NCI-H187 (cell line): ENCODE data around the gene CLMP.
"Not testable (repeated sequence)": the region's sequence is repeated elsewhere in the genome, so short reads cannot be mapped to it uniquely, and the experiment has no call there.

Source experiments
- DNase-seq, 2 experiments: peaks; one replicate each; lab custom pipeline; 2025; lab: John Stamatoyannopoulos, UW

The CLMP gene

DNA sequence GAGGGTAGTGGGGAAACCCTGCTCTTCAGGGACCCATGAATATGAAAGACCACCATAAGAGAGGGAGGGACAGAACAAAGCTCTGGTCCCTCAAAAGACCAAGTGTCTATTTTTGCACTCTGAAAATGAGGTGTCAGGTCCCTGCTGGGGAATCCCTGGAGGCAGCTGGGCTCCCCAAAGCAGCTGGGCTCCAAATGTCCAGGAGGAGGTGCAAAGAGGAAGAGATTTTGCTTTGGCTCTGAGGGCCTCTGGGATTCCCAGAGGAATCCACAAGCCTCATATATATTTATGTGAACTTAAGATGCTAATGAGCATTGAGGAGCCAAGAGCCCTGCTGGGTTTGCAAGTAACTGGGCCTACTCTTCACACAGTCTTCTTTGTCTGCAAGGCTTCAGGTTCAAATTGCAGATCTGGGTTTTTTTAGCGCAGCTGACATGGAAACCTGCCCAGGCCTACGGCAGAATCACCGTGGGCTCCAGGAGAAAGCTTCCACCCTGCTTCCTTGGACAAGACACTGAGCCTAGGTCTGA is 26.0 kb downstream of the CLMP start:
- DNase-seq = no peak

DNA sequence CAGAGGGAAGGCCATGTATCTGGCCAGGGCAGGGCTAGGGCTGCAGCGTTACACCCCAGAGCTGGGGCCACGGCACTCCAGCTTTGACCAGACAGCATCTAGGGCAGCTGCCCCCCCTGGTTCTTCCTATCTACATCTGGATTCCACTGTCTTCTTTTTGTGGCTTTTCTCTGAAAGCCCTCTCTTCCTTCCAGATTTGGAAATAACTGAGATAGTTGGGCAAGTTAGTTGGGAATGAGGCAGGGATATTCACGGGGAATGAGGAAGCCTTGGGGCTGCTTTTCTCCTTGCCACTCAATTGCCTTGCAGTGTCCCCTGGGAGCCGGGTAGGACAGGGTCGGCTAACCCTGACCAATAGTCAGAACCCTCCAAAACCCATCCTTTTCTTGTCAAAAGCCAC is 26.8 kb downstream of the CLMP start:
- DNase-seq = no peak

DNA sequence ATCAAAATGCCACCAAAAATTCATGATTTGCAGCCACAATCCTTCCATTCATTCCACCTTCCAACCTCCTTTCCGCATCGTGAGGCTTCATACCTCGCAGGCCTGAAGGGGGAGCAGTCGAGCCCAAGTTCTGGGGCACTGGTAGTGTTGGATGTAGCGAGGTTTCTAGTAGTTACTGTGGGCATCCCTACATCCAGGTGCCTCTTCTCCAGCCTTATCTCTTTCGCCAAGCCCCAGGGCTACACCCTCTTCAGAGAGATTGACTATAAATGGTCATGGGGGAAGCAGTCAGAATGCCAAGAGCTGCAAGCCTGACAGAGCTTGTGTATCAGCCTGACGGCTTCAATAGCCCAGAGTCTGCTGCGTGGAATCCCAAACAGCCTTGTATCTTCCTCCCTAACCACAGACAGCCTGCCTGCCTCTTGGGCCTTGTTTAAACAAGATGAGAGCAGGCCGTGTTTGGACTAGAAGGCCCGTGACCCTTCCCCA is 28.9 kb downstream of the CLMP start:
- DNase-seq = no peak

DNA sequence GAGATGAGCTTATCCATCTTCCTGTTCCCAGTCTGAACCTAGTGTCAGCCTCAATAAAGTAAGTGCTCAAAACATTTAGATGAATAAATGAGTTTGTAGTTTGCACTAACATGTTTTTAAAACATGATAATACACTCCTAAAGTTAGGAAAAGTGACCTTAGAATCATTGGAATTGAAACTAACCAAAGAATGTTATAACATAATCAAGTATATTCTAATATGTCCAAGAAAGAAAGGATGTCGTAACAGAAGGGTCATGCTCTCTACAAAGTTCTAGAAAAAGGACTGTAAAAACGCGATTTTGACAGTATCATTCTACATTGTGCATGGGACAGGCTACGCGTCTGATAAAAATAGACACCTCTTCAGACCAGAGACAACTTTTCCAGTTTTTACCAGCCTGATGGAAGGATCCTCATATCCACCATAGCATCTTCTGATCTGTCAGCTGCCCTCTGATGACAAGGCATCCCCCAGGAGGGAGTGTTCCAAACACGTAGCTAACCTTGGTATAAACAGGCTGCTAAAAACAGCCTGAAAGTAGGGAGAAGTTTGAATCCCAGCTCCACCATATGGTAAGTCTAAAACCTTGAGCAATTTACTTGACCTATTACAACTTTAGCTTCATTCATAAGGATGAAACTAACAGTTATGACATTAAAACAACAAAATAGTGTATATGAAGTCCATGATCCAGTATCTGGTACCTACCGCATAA is 30.2 kb downstream of the CLMP start:
- no peak for DNase-seq

DNA sequence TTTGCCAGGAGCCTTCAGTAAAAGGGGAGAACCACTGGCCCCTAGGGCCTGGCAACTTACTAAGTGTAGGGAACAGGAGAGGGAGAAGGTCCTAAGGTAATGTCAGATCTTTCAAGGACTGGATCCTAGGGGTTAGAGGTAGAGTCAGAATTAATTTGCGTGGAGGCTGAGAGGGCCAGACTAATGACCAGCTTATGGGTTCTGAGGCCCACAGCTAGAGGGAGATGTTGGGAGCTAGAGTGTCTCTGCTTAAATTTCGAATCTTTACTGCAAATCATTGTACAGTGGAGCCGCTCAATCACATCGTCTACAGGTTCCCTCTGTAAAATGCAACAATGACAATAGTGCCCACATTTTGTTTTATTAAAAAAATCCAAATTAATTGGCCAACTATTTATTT is 31.4 kb downstream of the CLMP start:
- no peak for DNase-seq

DNA sequence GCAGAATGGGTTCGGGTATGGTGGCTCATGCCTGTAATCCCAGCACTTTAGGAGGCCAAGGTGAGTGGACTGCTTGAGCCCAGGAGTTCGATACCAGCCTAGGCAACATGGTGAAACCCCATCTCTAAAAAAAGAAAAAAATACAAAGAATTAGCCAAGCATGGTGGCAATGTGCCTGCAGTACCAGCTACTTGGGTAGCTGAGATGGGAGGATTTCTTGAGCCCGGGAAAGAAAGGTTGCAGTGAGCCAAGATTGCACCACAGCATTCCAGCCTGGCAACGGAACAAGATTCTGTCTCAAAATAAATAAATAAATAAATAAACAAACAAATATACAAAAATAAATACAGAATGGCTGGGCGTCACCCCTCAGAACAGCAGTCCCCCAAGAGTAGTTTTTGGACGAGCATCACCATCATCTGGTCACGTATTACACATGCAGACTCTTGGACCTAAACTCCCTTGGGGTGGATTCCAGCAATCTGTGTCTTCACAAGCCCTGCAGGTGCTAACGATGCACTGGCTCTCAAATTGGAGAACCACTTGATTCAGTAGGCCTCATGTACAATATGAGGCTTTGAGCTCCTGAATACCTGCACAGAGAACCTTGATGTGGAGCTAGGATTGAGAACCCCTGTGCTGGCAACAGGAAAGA is 33.5 kb downstream of the CLMP start:
- no peak for DNase-seq

DNA sequence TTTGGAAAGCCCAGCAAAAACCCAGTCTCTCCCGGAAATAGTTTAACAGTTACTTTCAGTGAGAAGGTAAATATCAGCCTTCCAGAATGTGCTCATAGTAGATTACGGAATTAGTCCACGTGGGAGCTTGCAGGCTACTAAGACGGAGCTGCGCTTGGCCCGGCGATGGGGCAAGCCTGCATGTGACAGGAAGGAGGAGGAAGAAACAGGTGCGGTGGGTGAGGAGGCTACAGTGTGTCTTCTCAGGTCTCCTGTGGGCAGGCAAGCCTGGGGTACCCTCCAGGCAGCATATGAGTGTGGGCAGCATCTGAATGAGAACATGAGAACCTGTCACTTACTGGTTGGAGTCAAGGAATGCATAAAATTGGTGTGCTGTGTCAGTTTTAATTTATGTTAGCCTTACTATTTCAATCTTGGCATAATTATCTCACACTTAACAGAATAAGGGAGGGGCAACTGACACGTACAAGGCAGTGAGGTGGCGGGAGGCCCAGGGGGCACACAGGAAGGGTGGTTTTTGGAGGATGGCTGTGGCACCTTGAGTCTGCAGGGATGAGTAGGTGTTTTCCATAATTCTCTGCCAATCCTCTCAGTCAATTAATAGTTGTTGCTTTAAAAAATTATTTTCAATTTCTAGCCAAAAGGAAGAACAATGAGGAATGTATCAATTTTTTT is 35.7 kb downstream of the CLMP start:
- no peak for DNase-seq

DNA sequence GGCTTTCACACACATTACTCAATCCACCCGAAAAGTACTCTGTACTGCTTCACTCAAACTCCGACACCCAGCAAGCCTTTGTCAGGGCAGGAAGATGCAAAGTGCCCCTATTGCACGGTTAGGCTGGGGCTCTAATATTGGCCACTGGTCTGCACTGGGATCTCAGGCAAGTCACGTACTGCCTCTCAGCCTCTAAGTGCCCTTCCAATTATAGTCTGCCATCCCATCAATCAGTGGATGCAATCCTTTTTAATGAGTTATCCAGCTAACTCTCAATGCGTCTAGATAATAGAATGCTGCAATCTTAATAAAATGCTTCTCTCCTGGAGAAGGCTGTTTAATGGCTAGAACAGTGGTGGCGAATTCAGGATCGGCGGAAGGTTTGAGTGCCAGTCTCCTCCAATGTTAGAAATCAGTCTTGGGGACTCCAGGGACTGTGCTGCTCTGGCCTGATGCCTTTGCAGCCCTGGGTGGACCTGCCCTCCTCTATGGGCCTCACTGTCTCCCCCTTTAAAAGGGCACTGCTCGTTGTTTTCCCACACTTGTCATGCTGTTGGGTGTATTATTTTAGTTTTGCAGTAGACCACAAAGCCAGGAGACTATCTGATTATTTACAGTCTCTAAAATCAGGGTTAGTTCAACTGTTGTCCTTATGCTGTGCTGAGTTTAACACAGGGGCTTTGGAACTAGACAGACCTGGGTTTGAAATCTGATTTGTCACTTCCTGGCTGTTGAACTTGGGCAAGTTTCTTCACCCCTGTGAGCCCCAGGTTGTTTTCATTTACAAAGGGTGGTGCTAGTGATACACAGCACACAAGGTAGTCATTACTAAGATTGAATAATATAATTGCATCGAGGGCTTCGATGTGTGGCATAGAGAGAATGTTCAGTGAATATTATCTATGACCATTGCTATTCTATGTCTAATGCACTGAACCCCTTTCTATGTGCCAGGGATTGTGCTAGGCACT is 36.7 kb downstream of the CLMP start:
- no peak for DNase-seq

DNA sequence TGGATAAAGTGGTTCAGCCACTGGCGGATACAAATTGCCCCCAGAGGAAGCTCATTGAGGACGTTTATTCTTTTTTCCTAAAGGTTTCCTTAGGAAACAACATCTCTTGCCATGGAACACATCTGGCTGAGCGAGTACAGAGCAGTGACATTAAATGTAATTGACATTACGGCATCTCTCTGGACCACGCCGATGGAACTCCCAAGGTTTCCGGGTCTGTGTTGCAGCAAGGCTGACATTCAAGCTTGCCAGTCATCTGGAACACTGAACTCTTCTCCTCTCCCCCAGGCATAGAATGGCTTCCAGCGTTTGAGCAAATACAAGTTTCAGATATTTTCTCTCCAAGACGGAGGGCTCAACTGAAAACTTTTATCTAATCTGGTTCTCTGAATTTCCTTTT is 42.1 kb downstream of the CLMP start:
- no peak for DNase-seq

DNA sequence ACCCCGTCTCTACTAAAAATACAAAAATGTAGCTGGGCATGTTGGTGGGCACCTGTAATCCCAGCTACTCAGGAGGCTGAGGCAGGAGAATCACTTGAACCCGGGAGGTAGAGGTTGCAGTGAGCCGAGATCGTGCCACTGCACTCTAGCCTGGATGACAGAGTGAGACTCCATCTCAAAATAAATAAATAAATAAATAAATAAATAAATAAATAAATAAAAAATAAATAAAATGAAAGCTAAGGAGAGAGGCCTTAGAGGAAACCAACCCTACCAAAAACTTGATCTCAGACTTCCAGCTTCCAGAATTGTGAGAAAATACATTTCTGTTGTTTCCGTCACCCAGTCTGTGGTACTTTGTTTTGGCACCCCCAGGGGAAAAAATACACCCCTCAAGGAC is 42.7 kb downstream of the CLMP start:
- DNase-seq = not testable (repeated sequence)

DNA sequence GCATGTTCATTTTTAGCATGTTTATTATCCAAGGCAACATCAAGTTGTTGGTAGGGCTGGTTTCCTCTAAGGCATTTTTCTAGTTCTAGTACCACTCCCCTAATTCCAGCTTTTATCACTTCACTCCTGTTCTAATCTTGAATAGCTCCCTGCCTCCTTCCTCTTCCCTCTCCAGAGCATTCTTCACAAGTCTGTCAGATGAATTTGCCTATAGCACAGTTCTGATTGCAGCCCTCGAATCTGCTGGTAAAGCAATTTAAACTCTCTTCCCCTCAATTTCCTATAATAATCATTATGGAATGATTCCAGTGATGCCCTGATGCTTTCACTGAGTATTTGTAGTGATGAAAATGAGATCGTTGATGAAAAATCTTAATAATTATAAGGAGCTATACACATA is 43.3 kb downstream of the CLMP start:
- no peak for DNase-seq

DNA sequence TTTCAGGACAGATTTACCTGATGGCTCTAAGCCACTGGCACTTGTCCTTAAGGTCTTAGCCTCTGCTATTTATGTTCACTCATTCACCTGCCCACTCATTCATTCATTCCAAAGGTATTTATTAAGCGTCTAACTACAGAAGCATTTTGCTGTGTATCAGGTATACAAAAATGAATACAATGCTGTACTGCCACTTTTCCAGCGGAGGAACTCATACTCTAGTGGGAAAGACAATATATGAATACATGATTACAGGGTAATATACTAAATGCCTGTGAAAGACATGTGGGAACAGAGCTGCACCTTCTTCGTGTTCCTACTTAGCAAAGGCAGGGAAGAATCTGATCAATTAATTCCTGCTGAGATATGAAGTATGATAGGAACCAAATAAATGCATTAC is 43.7 kb downstream of the CLMP start:
- no peak for DNase-seq

DNA sequence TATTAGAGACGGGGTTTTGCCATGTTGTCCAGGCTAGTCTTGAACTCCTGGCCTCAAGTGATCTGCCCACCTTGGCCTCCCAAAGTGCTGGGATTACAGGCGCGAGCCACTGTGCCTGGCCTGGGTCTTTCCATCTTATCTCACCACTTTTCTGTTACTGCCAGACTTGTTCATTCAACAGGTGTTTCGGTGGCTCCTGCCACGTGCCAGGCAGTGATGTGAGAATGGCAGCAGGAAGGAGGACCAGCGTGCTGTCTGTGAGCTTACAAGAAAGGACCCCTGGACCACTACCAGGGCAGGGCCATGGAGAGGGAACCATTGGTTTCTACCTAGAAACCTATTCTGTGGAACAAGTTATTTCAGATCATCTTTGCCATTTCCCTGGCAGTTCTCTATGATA is 44.2 kb downstream of the CLMP start:
- no peak for DNase-seq

DNA sequence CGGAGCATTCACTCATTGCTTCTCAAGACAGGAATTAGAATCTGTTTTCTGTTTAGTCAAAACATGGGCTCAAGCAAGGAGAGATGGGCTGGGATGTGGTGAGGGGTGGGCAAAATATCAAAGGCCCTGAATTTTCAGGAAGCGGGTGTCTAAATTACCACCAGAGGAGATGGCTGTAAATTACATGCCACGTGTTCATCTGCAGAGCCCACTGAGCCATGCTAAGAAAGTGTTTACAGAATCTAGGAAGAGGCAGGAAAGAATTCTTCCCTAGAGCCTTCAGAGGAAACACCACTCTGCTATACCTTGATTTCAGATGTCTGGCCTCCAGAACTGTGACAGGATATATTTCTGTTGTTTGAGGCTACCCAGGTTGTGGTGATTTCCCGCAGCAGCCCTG is 46.1 kb downstream of the CLMP start:
- DNase-seq = no peak

DNA sequence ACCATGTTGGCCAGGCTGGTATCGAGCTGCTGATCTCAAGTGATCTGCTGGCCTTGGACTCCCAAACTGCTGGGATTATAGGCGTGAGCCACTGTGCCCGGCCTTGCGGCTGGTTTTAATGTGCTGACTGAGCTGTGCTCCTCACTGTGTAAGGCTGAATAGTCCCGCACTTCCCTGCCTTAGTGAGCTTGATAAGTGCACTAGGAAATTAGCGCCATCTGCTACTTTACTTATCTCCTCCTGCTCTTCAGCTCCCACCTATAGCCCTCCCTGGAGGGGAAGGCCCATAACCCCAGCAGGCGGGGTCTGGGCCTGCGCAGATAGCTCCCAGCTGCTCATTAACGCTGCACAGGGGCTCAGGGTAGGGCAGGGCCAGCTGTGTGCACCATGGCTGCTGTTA is 49.4 kb downstream of the CLMP start:
- no peak for DNase-seq

DNA sequence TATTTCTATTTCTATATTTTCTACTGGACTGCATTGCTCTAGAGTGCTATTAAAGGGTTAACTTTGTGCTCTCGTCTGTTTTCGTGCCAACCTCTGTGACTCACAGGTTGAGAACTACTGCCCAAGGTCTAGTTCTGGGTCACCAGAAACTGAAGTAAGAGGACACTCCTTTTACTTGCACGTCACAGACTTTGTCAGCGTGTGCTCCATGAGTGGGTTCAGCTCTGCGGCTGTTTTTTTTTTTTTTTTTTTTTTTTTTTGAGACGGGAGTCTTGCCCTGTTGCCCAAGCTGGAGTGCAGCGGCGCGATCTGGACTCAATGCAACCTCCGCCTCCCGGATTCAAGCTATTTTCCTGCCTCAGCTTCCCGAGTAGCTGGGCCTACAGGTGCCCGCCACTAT is 49.8 kb downstream of the CLMP start:
- no peak for DNase-seq

DNA sequence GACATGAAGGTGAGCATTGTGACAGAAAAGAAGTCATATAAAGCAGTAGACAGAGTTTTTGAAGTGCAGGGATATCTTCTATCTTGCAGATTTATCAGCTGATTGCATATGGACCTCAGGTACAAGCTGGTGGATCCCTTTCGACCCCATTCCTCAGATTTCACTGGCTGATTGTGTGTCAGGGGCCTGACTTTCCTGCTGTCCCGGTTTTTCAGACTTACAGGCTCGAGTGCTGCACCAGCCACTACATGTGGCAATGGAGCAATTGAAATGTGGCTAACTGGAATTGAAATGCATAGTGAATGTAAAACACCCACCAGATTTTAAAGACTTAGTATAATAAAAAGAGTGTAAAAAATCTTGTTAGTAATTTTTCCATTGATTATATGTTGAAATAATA is 50.3 kb downstream of the CLMP start:
- DNase-seq = no peak

DNA sequence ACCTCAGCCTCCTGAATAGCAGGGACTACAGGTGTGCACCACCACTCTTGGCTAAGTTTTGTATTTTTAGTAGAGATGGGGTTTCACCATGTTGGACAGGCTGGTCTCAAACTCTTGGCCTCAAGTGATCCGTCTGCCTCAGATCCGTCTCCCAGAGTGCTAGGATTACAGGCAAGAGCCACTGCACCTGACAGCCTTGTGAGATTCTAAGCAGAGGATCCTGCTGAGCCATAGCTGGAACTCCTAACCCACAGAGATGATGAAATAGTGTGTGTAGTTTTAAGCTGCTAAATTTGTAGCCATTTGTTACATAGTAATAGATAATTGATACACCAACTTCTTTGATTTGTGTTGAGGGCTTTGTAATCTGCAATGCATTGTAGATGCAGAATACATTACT is 51.1 kb downstream of the CLMP start:
- no peak for DNase-seq

DNA sequence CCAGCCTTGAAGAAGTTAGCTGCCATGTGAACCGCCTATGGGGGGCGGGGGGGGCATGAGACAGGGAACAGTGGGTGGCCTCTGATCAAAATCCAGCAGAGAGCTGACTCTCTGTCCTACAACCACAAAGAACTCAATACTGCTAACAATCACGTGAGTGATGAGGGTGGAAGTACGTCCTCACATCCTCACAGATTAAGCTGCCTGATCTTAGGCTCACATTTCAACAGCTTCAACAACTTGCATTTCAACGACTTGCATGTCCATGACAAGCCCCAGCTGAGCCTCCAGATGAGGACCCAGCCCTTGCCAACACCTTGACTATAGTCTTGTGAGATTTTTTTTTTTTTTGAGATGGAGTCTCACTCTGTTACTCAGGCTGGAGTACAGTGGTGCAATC is 51.6 kb downstream of the CLMP start:
- no peak for DNase-seq

DNA sequence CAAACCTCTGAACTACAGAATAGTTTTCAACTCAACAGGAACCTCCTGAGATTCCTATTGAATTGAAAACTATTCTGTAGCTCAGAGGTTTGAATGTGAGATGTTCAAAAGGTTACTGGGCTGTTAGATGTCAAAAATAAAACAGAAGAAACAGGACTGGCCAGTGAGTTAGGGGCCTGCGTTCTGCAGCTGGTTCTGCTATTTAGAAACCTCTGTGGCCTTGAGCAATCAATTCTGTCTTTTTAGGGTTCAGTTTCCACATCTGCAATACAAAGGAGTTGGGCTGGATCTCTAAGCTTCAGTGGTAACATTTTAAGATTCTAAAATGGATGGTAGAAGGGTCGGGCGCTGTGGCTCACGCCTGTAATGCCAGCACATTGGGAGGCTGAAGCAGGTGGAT is 55.8 kb downstream of the CLMP start:
- DNase-seq = no peak

DNA sequence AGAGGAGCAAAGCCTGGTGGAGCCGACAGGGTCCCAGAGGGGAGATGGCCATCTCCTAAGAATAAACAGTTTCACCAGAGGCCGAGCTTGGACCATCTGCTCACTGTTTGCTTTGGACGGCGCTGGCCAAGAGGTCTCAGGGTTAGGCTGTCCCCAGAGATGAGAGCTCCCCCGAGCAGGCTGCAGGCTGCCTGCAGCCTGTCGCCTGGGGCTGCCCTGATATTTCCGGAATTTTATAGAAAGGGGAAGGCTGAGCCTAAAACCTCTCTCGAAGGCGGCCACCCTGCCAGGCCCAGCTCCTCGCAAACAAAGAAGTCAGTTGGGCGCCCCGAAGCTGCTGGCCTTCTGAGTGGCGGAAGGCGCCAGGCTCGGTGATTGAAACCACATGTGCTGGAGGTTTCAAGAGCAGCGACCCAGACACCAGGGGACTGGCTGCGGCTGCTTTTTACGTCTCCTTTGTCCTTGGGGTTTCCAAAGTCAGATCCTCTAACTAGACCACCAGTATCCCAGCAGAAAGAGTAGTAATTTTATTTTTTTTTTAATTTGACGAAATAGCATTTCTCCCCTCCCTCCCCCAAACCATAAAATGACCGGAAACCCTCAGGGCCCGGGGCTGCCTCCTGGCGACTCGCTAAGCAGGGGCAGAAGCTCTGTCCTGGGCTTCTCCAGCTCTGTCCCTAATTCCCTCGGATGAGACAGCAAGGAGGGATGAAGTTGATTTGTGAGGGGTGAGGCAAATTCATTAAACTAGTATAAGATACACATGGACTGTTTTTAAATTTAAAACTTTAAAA is 57.4 kb downstream of the CLMP start:
- DNase-seq = no peak
